Stimulated activated CD8-positive, alpha-beta memory T cell treated with anti-CD3 and anti-CD28 coated beads, Interleukin-15, amount 100 ng/mL, for 24 hours (primary cell): ENCODE measurements around the gene NFATC3.

Experiments
- DNase-seq: peaks from one replicate; pipeline ENCODE4 v3.0.0-alpha.2; 2020; ENCODE audit warnings: low read depth

The NFATC3 gene

GRCh38 chr16:68187505-68187904 lies 102.3 kb downstream of the NFATC3 start:
- DNase-seq, result no peak

- no peak for DNase-seq
Measured at GRCh38 chr16:68188170-68188569, 103.0 kb downstream of the NFATC3 start.

DNA sequence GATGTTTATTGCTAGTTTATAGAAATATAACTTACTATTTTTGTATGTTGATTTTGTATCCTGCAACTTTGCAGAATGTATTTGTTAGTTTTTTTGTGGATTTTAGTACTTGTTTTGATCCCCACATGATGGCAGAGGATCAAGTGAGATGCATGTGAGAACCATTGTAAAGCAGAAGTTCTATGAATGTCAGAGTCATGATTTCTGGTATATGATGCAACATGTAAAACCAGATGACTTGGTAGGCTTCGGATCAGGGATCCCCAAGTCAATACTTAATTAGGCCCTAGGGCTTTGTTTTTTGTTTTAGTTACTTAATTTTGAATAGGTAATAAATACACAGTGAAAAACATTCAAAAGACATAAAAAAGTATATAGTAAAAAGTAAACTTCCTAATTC lies 104.9 kb downstream of the NFATC3 start:
- DNase-seq, result no peak

DNA sequence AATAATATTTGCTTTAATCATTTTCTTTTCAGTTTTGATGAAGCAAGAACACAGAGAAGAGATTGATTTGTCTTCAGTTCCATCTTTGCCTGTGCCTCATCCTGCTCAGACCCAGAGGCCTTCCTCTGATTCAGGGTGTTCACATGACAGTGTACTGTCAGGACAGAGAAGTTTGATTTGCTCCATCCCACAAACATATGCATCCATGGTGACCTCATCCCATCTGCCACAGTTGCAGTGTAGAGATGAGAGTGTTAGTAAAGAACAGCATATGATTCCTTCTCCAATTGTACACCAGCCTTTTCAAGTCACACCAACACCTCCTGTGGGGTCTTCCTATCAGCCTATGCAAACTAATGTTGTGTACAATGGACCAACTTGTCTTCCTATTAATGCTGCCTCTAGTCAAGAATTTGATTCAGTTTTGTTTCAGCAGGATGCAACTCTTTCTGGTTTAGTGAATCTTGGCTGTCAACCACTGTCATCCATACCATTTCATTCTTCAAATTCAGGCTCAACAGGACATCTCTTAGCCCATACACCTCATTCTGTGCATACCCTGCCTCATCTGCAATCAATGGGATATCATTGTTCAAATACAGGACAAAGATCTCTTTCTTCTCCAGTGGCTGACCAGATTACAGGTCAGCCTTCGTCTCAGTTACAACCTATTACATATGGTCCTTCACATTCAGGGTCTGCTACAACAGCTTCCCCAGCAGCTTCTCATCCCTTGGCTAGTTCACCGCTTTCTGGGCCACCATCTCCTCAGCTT lies 105.8 kb downstream of the NFATC3 start:
- no peak for DNase-seq

DNA sequence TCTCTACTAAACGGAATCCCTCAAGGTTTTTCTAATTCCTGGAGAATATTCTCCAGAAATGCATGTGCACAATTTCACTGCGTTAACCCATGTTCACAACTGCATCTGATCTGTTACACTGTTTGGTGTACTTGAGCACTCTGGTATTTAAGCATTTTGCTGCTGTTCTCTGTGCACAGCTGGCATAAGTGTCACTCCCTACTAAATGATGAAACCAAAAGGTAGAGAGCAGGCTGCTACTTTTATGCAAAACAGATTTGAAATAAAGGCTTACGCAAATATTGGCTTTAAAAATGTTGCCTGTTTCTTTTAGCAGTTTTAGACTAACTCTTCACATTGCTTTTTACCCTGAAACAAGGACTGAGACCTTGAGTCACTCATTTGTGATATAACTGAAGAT lies 109.1 kb downstream of the NFATC3 start:
- no peak for DNase-seq

- no peak for DNase-seq
Measured at GRCh38 chr16:68197250-68197649, 112.1 kb downstream of the NFATC3 start.

DNA sequence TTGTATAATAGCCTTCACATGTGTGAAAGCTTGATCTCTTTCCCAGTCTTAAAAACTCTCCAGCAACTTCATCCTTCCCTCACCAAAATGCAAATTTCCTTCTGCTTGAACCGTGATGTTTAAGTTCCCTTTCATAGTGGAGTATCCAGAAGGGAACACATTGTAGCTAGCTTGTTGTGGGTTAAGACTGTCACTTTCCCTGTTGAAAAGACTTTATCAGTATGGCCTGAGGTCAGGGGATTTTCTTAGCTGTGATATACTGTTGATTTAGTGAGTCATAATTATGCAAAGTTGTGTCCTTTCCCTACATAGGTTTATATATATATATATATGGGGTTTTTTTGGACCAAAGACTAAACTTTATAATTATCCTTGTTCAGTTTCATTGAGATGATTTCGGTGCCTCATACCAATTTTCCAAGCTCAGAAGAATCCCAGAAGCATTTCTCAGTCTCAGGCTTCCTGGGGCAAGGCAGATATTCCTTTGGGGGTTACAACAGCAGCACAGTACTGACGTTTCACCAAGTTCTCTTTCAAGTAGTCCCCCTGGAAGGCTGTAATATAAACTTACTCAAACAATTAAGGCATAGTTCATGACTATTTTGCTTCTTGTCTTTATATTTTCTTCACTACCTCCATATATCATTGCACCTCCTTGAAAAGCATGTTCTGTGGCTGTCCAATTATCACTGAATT lies 115.1 kb downstream of the NFATC3 start:
- DNase-seq, result no peak

DNA sequence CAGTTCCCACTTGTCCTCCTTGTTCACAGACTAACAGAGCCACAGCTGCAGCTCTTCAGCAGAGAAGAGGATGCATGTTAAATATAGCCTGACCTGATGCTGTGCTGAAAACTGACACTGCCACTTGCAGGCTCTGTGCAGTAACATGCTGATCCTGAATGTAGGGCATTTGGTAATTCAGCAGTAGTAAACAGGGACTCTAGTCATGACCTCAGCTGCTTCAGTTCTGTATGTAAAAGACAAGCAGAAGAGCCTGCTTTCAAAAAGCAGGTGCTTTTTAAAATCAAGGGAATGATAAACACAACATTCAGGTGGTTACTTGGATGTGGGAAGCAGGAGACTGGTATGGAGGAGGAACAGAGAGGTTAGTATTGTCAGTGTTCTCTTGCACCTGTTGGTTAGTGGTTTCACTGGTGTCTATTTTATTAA lies 116.9 kb downstream of the NFATC3 start:
- no peak for DNase-seq

DNA sequence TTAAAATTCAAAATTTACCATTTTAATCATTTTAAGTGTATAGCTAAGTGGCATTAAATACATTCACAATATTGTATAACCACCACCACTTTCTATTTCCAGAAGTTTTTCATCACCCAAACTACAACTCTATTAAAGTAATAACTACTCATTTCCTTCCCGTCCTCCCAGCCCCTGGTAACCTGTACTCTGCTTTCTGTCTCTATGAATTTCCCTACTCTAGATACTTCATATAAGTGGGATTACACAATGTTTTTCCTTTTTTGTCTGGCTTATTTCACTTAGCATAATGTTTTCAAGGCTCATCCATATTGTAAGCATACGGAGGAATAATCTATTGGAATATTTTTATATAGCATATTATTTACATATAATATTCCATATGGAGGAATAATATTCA lies 121.1 kb downstream of the NFATC3 start:
- no peak for DNase-seq

GRCh38 chr16:68214726-68215125 lies 129.6 kb downstream of the NFATC3 start:
- no peak for DNase-seq

DNA sequence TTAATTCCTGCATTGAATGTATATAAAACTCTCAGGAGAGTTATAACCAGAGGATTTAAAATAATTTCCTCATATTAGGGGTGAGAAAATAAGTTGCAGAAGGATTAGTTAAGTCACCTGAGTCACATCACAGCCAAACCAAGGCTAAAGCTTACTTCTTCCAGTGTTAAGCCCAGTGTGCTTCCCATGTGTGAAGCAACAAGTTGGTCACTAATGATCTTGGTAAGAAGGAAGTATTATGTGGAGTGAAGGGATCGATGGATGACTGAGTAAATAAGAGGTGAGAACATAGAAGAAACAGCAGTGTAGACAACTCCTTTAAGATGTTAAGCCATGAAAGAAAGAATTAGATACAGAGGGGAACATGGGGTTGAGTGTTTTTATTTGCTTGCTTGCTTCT lies 130.1 kb downstream of the NFATC3 start:
- no peak for DNase-seq

DNA sequence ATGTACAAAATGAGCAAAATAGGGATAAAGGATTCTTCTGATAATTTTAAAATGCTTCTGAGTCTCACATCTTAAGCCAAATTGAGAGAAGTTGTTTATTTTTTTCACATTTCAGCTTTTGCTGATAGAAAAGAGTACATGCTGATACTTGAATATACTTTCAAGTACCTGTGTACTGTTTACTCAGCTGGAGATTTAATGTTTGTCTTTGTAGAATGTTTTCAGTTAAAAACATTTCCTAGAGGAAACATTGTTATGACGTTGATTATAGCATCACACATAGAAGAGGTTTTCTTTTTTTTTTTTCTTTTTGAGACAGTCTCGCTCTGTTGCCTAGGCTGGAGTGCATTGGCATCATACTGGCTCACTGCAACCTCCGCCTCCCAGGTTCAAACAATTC lies 131.1 kb downstream of the NFATC3 start:
- DNase-seq, result no peak

- DNase-seq, result no peak
Measured at GRCh38 chr16:68217506-68217905, 132.3 kb downstream of the NFATC3 start.

DNA sequence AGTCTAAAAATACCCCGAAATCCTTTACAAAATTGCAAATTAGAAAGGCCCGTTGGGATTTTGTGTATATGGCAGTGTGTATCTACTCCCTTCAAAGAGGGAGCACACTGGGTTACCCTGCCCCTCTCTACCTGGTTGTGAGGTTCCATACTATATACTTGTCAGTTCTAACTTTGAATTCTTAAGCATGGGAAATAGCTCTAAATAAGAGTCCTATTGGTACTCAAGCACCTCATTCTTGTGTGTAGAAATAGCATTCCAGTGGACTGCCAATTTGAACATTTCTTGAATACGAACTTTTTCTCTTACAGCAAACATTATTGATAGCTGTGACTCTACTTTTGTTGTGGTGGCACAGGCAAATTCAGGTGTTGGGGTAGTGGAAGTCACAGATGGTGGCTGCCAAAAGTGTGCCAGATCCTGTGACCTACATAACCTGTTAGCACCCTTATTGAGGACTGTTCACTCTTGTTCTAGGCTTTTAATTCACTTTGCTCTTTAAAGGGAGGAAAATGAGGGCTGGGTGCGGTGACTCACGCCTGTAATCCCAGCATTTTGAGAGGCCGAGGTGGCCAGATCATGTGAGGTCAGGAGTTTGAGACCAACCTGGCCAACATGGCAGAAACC lies 134.7 kb downstream of the NFATC3 start:
- no peak for DNase-seq

GRCh38 chr16:68223072-68223471 lies 137.9 kb downstream of the NFATC3 start:
- DNase-seq, result no peak

DNA sequence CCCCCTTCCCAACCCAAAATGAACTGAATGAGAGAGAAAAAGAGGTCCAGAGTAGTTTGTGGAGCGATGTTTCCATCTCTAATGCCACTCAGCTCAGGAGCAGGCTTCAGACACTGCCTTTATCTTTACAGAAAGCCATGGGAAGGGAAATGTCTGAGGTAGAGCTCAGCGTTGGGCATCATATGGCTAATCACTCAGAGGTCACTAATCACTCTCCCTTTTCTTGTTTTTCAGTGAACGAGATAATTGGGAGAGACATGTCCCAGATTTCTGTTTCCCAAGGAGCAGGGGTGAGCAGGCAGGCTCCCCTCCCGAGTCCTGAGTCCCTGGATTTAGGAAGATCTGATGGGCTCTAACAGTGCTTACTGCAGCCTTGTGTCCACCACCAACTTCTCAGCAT lies 140.9 kb downstream of the NFATC3 start:
- no peak for DNase-seq

- DNase-seq, result no peak
Measured at GRCh38 chr16:68227183-68227793, 142.1 kb downstream of the NFATC3 start.

GRCh38 chr16:68227850-68228553 lies 142.8 kb downstream of the NFATC3 start:
- no peak for DNase-seq

DNA sequence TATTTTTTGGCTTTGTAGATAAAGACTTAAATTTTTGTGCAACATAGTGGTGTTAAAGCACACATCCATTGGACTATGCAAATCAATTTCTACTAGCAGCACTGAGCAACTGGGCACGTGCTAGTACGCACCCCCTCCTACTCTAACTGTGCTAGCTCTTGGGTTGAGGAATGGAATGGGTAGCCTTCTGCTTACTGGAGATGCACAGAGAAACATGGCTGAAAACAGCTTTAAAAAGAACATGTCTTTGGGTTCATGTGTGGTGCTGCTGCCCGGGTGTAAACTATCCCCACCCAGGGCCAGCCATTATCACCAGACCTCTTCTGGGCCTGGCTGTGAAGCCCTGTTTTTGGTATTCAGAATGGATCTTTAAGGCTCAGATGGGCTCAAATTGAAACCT lies 143.5 kb downstream of the NFATC3 start:
- no peak for DNase-seq

- DNase-seq, result no peak
Measured at GRCh38 chr16:68229431-68230175, 144.4 kb downstream of the NFATC3 start.

- no peak for DNase-seq
Measured at GRCh38 chr16:68230176-68230571, 145.0 kb downstream of the NFATC3 start.
